K562 (cell line): ENCODE results near the gene LZTR1. TPM values are rescaled to one million over a fixed set of nuclear protein-coding genes. Genes with fewer than 3 reads are reported as not detected.

Experiments
- ATAC-seq: fragments of 200-7000 bp; cut with Tn5 transposase; 3 replicates; pipeline ENCODE4 v1.9.1; 2020; ENCODE audit warnings: moderate library complexity
- BruUV-seq: library from RNA; stranded (reverse); fragments of 400-500 nt; replicated peaks from 2 replicates; lab custom pipeline; 2021; lab: Mats Ljungman, UMichigan
- CTCF ChIA-PET: fragments of 300-600 bp; formaldehyde crosslinking; extraction: SDS; loops from one replicate; lab custom pipeline; 2021; ENCODE audit warnings: low intra/inter-chr PET ratio; lab: Yijun Ruan, JAX
- POLR2A ChIA-PET: fragments of 300-600, 350-650 bp; sonication (Branson Sonifier 250); formaldehyde crosslinking; extraction: SDS; loops from one replicate; lab custom pipeline; 2021; ENCODE audit warnings: antibody characterized with exemption, inconsistent platforms; lab: Yijun Ruan, JAX
- DNase-seq, 4 experiments: peaks; one replicate each; pipeline versions ENCODE4 v3.0.0 to v3.0.0-alpha.2; 2011 to 2018; ENCODE audit warnings: low spot score in 3 of 4, mixed read lengths in 3 of 4; ENCODE audit errors: extremely low read depth in 1 of 4
- FAIRE-seq: peaks from 2 replicates; lab custom pipeline; 2011; peaks lifted over from hg19 to GRCh38; lab: Jason Lieb, UNC
- H2AFZ ChIP-seq: 2 replicates; pipeline ENCODE4 v1.6.0; 2011; ENCODE audit warnings: low read depth, low read length, control low read depth, inconsistent platforms
- H3K27ac ChIP-seq: fragments of 200-600 bp; 3 replicates; pipeline ENCODE4 v1.8.0; 2011; ENCODE audit warnings: low read depth, mild to moderate bottlenecking, control low read depth, inconsistent platforms, low read length, moderate library complexity, mixed read lengths; ENCODE audit errors: extremely low read depth
- H3K27me3 ChIP-seq, 2 experiments: fragments of 300-600 bp in 1 of 2; 2 replicates in 1 of 2; 3 replicates in 1 of 2; pipeline versions ENCODE4 v1.6.0 to v1.8.0; 2011; ENCODE audit warnings: inconsistent platforms in 2 of 2, low read length in 2 of 2, mild to moderate bottlenecking in 1 of 2, mixed read lengths in 1 of 2, moderate library complexity in 1 of 2; ENCODE audit not compliant: control insufficient read depth in 2 of 2, insufficient read depth in 2 of 2
- H3K36me3 ChIP-seq: fragments of 300-600 bp; 3 replicates; pipeline ENCODE4 v1.8.0; 2011; ENCODE audit warnings: mild to moderate bottlenecking, low read length, inconsistent platforms; ENCODE audit not compliant: control insufficient read depth, insufficient read depth
- H3K4me1 ChIP-seq, 2 experiments: fragments of 200-600 bp in 1 of 2; replicated peaks in 1 of 2; 2 replicates in 1 of 2; 3 replicates in 1 of 2; pipeline versions ENCODE4 v1.5.1 to v1.8.0; 2011; ENCODE audit warnings: inconsistent platforms in 2 of 2, low read length in 2 of 2, mild to moderate bottlenecking in 1 of 2, mixed read lengths in 1 of 2, moderate library complexity in 1 of 2; ENCODE audit not compliant: control insufficient read depth in 2 of 2, insufficient read depth in 2 of 2
- H3K4me2 ChIP-seq: 2 replicates; pipeline ENCODE4 v1.6.1; 2011; ENCODE audit warnings: low read length, control low read depth, inconsistent platforms, mixed read lengths; ENCODE audit not compliant: insufficient read depth
- H3K4me3 ChIP-seq: fragments of 200-600 bp; sonication (generic), shearing (Covaris generic); 2 replicates; pipeline ENCODE4 v1.5.1; 2016; ENCODE audit warnings: control low read depth, inconsistent platforms
- H3K79me2 ChIP-seq: fragments of 200-600 bp; 3 replicates; pipeline ENCODE4 v1.8.0; 2011; ENCODE audit warnings: low read length, inconsistent platforms; ENCODE audit not compliant: control insufficient read depth, insufficient read depth
- H3K9ac ChIP-seq, 2 experiments: 2 replicates each; pipeline versions ENCODE4 v1.6.0 to v1.6.1; 2011; ENCODE audit warnings: low read depth in 2 of 2, low read length in 2 of 2, control low read depth in 1 of 2, inconsistent platforms in 1 of 2, mild to moderate bottlenecking in 1 of 2, mixed read lengths in 1 of 2; ENCODE audit not compliant: insufficient read depth in 1 of 2
- H3K9me1 ChIP-seq: one replicate; pipeline ENCODE4 v1.6.0; 2011; ENCODE audit warnings: inconsistent platforms, mild to moderate bottlenecking, low read length, moderate library complexity; ENCODE audit not compliant: control insufficient read depth, insufficient read depth
- H3K9me3 ChIP-seq: replicated peaks from 2 replicates; pipeline ENCODE4 v1.5.1; 2011; ENCODE audit warnings: low read depth, low read length, inconsistent platforms; ENCODE audit not compliant: control insufficient read depth, insufficient read depth
- H4K20me1 ChIP-seq: replicated peaks from 2 replicates; pipeline ENCODE4 v1.6.1; 2011; ENCODE audit warnings: low read length, inconsistent platforms, mixed read lengths; ENCODE audit not compliant: control insufficient read depth, insufficient read depth
- CREB1 ChIP-seq, 2 experiments: sonication (generic) in 1 of 2; formaldehyde crosslinking in 1 of 2; IDR thresholded peaks; 2 replicates each; pipeline versions ENCODE4 v1.6.1 to v1.8.0; 2012 to 2022; ENCODE audit warnings: inconsistent platforms in 1 of 2, mild to moderate bottlenecking in 1 of 2, missing genetic modification reagents in 1 of 2, moderate library complexity in 1 of 2
- ESRRB ChIP-seq: fragments of 250-450 bp; sonication (Bioruptor Pico); IDR thresholded peaks from 2 replicates; pipeline ENCODE4 v1.5.0; 2020; ENCODE audit warnings: mild to moderate bottlenecking, moderate library complexity, borderline replicate concordance
- GABPA ChIP-seq: fragments of 200-800 bp; sonication (Bioruptor generic); conservative IDR thresholded peaks from 2 replicates; pipeline ENCODE4 v1.6.1; 2016; ENCODE audit warnings: low read depth, missing genetic modification characterization, missing compliant biosample characterization
- GATAD2B ChIP-seq: fragments of 450-650 bp; IDR thresholded peaks from 2 replicates; pipeline ENCODE4 v1.6.1; 2017; ENCODE audit warnings: mild to moderate bottlenecking, borderline replicate concordance
- MED1 ChIP-seq: sonication (generic); formaldehyde crosslinking; IDR thresholded peaks from 2 replicates; pipeline ENCODE4 v1.8.1; 2023; ENCODE audit warnings: missing genetic modification reagents, borderline replicate concordance
- NFRKB ChIP-seq: fragments of 450-650 bp; IDR thresholded peaks from 2 replicates; pipeline ENCODE4 v1.6.1; 2016; ENCODE audit warnings: low read depth
- POLR2G ChIP-seq: fragments of 200-400 bp; formaldehyde crosslinking; IDR thresholded peaks from 2 replicates; pipeline ENCODE4 v1.6.1; 2017; ENCODE audit warnings: low read depth, mild to moderate bottlenecking, antibody characterized with exemption, low read length, moderate library complexity
- STAG1 ChIP-seq: sonication (generic); formaldehyde crosslinking; IDR thresholded peaks from 2 replicates; pipeline ENCODE4 v1.5.0; 2020; ENCODE audit warnings: missing genetic modification reagents, borderline replicate concordance
- XRCC5 ChIP-seq: fragments of 200-400 bp; formaldehyde crosslinking; IDR thresholded peaks from 2 replicates; pipeline ENCODE4 v1.6.1; 2017; ENCODE audit warnings: low read depth, mild to moderate bottlenecking, low read length
- ZNF133 ChIP-seq: fragments of 250-450 bp; sonication (Bioruptor Pico); IDR thresholded peaks from 2 replicates; pipeline ENCODE4 v1.4.0; 2020; ENCODE audit warnings: mild to moderate bottlenecking
- ZNF140 ChIP-seq: fragments of 250-450 bp; sonication (Bioruptor Pico); IDR thresholded peaks from 2 replicates; pipeline ENCODE4 v1.8.0; 2021; ENCODE audit warnings: moderate library complexity, mild to moderate bottlenecking, inconsistent platforms
- ZNF354B ChIP-seq: fragments of 250-450 bp; sonication (Bioruptor Pico); IDR thresholded peaks from 2 replicates; pipeline ENCODE4 v1.4.0; 2020
- WGBS: fragments of 100-300 bp; shearing (Covaris generic); methylation state at CpG from one replicate; pipeline ENCODE4 v1.1.6; 2016; ENCODE audit warnings: low coverage, mixed read lengths; ENCODE audit not compliant: insufficient coverage; ENCODE audit errors: missing lambda C conversion rate; 5-methylcytosine and 5-hydroxymethylcytosine counted together
- in situ Hi-C: fragments of 300-500 bp; cut with MboI; formaldehyde crosslinking; loops from 4 replicates; pipeline ENCODE4 v1.15.0; 2018; ENCODE audit warnings: inconsistent platforms, mixed read lengths
- intact Hi-C: fragments of 100-400 bp; cut with micrococcal nuclease; formaldehyde crosslinking; loops from 2 replicates; pipeline ENCODE4 v1.14.2; 2022
- polyA plus RNA-seq, 8 experiments: library from polyadenylated mRNA; depleted of rRNA in 4 of 8; stranded (reverse) in 5 of 8; unstranded in 3 of 8; fragments of >200 nt; fragmentation: Nextera tagmentation in 2 of 8; fragmentation: Illumina TruSeq in 1 of 8; extraction: Ambion mirVana in 2 of 8; extraction: Trizol in 1 of 8; gene quantifications; 2 replicates each; pipeline versions ENCODE4 v1.2.1 to v1.2.3, GENCODE V29; 2011 to 2014; ENCODE audit warnings: inconsistent platforms in 1 of 8, missing spikeins in 1 of 8
- total RNA-seq, 7 experiments: library from RNA; depleted of rRNA in 6 of 7; stranded (reverse); fragments of >200 nt in 6 of 7; fragmentation: Illumina TruSeq in 2 of 7; extraction: Trizol in 2 of 7; gene quantifications; 2 replicates each; pipeline versions ENCODE4 v1.2.1 to v1.2.3, GENCODE V29; 2011 to 2021; ENCODE audit warnings: low replicate concordance in 1 of 7
- TF ChIP-seq, protein P1 (sequence below): fragments of 450-650 bp; IDR thresholded peaks from 2 replicates; pipeline ENCODE4 v1.6.1; 2016; ENCODE audit warnings: low read depth, mild to moderate bottlenecking, moderate library complexity
- TF ChIP-seq, protein P2 (sequence below): sonication (generic); formaldehyde crosslinking; IDR thresholded peaks from 2 replicates; pipeline ENCODE4 v1.8.0; 2023; ENCODE audit warnings: mild to moderate bottlenecking, missing genetic modification reagents
- TF ChIP-seq, protein P3 (sequence below): sonication (generic); formaldehyde crosslinking; IDR thresholded peaks from 2 replicates; pipeline ENCODE4 v1.9.0; 2022; ENCODE audit warnings: mild to moderate bottlenecking, missing genetic modification reagents
- TF ChIP-seq, protein P4 (sequence below): fragments of 250-450 bp; sonication (Bioruptor Pico); IDR thresholded peaks from 2 replicates; pipeline ENCODE4 v1.9.0; 2021; ENCODE audit warnings: mild to moderate bottlenecking, inconsistent platforms

The LZTR1 gene
- total and polyA plus RNA-seq, 9 of the 15 experiments (the other 6 are each of a cell fraction or from before 2014, with no cell fraction given), result 2.2 to 135 (median 63.0) TPM

DNA sequence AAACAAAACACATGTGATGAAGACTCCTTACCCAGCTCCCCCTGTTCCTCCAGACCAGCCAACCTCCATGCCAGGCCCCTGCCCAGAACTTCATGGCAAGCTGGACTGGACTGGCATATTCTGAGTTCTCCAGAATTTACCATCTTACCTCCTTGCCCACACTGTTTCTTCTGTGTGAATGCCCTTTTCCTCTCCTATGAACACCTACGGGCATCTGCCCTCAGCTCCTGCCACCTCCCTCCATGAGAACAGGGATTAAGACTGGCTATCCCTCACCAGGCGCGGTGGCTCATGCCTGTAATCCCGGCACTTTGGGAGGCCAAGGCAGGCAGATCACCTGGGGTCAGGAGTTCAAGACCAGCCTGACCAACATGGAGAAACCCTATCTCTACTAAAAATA lies 21.5 kb upstream of the LZTR1 start (continued):
- TF ChIP-seq, protein P1, sequence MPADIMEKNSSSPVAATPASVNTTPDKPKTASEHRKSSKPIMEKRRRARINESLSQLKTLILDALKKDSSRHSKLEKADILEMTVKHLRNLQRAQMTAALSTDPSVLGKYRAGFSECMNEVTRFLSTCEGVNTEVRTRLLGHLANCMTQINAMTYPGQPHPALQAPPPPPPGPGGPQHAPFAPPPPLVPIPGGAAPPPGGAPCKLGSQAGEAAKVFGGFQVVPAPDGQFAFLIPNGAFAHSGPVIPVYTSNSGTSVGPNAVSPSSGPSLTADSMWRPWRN, result no peak
- TF ChIP-seq, protein P2, sequence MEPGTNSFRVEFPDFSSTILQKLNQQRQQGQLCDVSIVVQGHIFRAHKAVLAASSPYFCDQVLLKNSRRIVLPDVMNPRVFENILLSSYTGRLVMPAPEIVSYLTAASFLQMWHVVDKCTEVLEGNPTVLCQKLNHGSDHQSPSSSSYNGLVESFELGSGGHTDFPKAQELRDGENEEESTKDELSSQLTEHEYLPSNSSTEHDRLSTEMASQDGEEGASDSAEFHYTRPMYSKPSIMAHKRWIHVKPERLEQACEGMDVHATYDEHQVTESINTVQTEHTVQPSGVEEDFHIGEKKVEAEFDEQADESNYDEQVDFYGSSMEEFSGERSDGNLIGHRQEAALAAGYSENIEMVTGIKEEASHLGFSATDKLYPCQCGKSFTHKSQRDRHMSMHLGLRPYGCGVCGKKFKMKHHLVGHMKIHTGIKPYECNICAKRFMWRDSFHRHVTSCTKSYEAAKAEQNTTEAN (CRISPR knock-in tag), result 0 out of 2 replicates have a peak, but pooled peaks have one; percentile 71
- TF ChIP-seq NFRKB, result no peak
- no peak for TF ChIP-seq GABPA (tag)

DNA sequence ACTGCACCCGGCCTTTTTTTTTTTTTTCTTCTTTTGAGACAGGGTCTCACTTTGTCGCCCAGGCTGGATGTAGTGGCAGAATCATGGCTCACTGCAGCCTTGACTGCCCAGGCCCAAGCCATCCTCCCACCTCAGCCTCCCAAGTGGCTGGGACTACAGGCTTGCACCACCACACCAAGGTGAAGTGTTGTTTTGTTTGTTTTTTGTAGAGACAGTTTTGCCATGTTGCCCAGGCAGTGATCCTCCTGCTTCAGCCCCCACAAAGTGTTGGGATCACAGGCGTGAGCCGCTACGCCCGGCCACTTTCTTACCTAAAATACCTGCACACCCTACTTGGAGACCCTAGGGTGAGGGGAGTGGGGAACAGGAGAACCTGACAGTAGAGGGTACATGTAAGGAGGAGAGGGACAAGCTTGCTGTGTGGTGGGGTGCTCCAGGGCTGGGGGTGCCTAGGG lies 19.6 kb upstream of the LZTR1 start:
- ChIA-PET POLR2A (interaction anchor here (0.8 to 64.4 kb wide), 8 partner anchors 9 to 157 kb away, joined by 3 to 1556 read pairs (median 4); partner anchors contain the start of gene CRKL), CTCF (interaction anchor here (0.6 to 2.2 kb wide), 4 partner anchors 77 to 1121 kb away, joined by 3 to 7 read pairs (median 5); no protein-coding TSS in a partner anchor)
- no peak overlapping the region for H2AFZ ChIP-seq
- BruUV-seq, result no TSS peak
- no peak overlapping the region for H3K4me2 ChIP-seq
- no peaks in the 10 kb centered on the region for H3K36me3 ChIP-seq
- H3K27me3 ChIP-seq, result peaks cover 11 to 38% of the 10 kb centered on the region in 2 experiments; a peak in 4 of 5 replicates
- ATAC-seq (no peak), FAIRE-seq (no peak), DNase-seq (no peak)
- H3K9ac ChIP-seq, result peak overlapping the region in 1 of 2 experiments; percentile 61; a peak in 1 of 4 replicates
- no peaks in the 10 kb centered on the region for H3K9me1 ChIP-seq
- no peak overlapping the region for H3K4me3 ChIP-seq
- H4K20me1 ChIP-seq, result peaks cover 42% of the 10 kb centered on the region
- no peaks in the 10 kb centered on the region for H3K9me3 ChIP-seq
- peaks cover 0 to 36% of the 10 kb centered on the region in 2 experiments; a peak in 2 of 5 replicates for H3K4me1 ChIP-seq
- H3K27ac ChIP-seq, result no peak overlapping the region
- intact Hi-C loops, result loop anchor here (1.0 to 5.0 kb wide), 9 partner anchors 20 to 185 kb away; partner anchors contain the start of gene LRRC74B
- 44% methylated on average over 6 of the region's 6 CpGs for WGBS
- in situ Hi-C loops, result loop anchor here (25.0 kb wide), 1 partner anchor 175 kb away; no protein-coding TSS in a partner anchor
- no peaks in the 10 kb centered on the region for H3K79me2 ChIP-seq
- TF ChIP-seq ZNF140 (no peak), CREB1 (IDR thresholded peaks at IDR 0.05) (no peak), CREB1 (CRISPR knock-in tag; IDR thresholded peaks at IDR 0.05) (0 out of 2 replicates have a peak, but pooled peaks have one; percentile 21), XRCC5 (no peak), MED1 (CRISPR knock-in tag) (peak; percentile 88; the same call in 1 of the 2 replicates), ZNF133 (CRISPR knock-in tag) (no peak), GATAD2B (no peak), STAG1 (CRISPR knock-in tag) (peak; percentile 28; the same call in 1 of the 2 replicates), ZNF354B (CRISPR knock-in tag) (no peak), ESRRB (CRISPR knock-in tag) (no peak), POLR2G (no peak)
- TF ChIP-seq, protein P3, sequence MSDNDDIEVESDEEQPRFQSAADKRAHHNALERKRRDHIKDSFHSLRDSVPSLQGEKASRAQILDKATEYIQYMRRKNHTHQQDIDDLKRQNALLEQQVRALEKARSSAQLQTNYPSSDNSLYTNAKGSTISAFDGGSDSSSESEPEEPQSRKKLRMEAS (CRISPR knock-in tag), result 0 out of 2 replicates have a peak, but pooled peaks have one; percentile 9
- TF ChIP-seq, protein P4, sequence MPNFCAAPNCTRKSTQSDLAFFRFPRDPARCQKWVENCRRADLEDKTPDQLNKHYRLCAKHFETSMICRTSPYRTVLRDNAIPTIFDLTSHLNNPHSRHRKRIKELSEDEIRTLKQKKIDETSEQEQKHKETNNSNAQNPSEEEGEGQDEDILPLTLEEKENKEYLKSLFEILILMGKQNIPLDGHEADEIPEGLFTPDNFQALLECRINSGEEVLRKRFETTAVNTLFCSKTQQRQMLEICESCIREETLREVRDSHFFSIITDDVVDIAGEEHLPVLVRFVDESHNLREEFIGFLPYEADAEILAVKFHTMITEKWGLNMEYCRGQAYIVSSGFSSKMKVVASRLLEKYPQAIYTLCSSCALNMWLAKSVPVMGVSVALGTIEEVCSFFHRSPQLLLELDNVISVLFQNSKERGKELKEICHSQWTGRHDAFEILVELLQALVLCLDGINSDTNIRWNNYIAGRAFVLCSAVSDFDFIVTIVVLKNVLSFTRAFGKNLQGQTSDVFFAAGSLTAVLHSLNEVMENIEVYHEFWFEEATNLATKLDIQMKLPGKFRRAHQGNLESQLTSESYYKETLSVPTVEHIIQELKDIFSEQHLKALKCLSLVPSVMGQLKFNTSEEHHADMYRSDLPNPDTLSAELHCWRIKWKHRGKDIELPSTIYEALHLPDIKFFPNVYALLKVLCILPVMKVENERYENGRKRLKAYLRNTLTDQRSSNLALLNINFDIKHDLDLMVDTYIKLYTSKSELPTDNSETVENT (CRISPR knock-in tag), result peak; percentile 45; the same call in 1 of the 2 replicates
